ENCODE results near the gene TNS3. TPM values are rescaled to one million over a fixed set of nuclear protein-coding genes. Genes with fewer than 3 reads are reported as not detected.

The TNS3 gene
- total RNA-seq, 1 experiment from 2014 or later = 9.5 TPM

DNA sequence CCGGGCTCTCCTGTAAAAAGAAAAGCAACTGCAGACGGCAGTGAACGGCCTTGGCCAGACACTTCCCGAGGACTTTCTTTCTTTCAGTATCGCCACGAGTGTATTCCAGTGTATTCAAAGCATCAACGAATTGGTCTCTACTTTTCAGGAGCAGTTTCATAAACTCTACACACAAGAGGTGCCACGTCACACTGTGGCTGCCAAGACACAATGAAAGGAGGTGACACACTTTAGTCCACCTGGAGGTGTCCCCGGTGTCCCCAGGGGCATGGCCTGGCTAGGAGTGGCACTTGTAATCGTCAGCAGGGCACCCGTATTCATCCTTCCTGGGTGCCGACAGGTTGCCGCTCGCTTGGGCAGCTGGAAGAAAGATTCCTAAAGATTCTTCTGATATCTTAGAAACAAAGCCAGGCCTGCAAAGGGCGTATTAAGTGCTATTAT, 5.0 kb downstream of the TNS3 start:
- Mint-ChIP-seq H3K27me3 (ENCODE audit: low read depth) (peaks cover 18% of the 10 kb centered on the region), H3K9me3 (no peaks in the 10 kb centered on the region), H3K27ac (peak overlapping the region in 1 of 3 experiments; percentile 87; a peak in 2 of 7 replicates), H3K36me3 (ENCODE audit: insufficient read depth in 1 of 3, low read depth in 3 of 3) (peaks cover 0 to 12% (median 0%) of the 10 kb centered on the region in 3 experiments; a peak in 3 of 7 replicates), H3K4me1 (peaks cover 67 to 70% of the 10 kb centered on the region in 2 experiments), H3K4me3 (no peak overlapping the region)
- no peak overlapping the region for H2BK120ac ChIP-seq (ENCODE audit: low read depth, low read length, poor library complexity, severe bottlenecking)
- no peak overlapping the region for H3K27ac ChIP-seq (ENCODE audit: insufficient read length, low read depth, low read length)
- no peaks in the 10 kb centered on the region for H3K79me2 ChIP-seq (ENCODE audit: insufficient read depth, low read length)
- H3K4me1 ChIP-seq (ENCODE audit: insufficient read depth, low read length) = peaks cover 4% of the 10 kb centered on the region; the same call in 1 of the 2 replicates
- H3K79me1 ChIP-seq (ENCODE audit: insufficient read depth, low read depth, low read length, poor library complexity, severe bottlenecking) = no peaks in the 10 kb centered on the region
- H3T11ph ChIP-seq (ENCODE audit: low read length) = no peak overlapping the region
- no peak overlapping the region for H2BK20ac ChIP-seq (ENCODE audit: low read depth, low read length, poor library complexity, severe bottlenecking)
- no peak overlapping the region for H3K9ac ChIP-seq (ENCODE audit: extremely low read depth, insufficient read length, low read length)
- H4K20me1 ChIP-seq (ENCODE audit: control insufficient read depth, insufficient read depth, insufficient read length) = no peaks in the 10 kb centered on the region
- no peak overlapping the region for H2BK15ac ChIP-seq (ENCODE audit: low read depth, low read length)
- peaks cover 8% of the 10 kb centered on the region for H3K23me2 ChIP-seq (ENCODE audit: insufficient read length, low read depth, low read length, poor library complexity, severe bottlenecking)
- H3K27me3 ChIP-seq (ENCODE audit: insufficient read depth, low read length) = no peaks in the 10 kb centered on the region
- H3K9me3 ChIP-seq (ENCODE audit: control insufficient read depth, low read depth, low read length) = no peaks in the 10 kb centered on the region
- no peak overlapping the region for H3K23ac ChIP-seq (ENCODE audit: insufficient read length, low read depth, low read length)
- no peak overlapping the region for H2BK12ac ChIP-seq (ENCODE audit: insufficient read length, low read depth, low read length)
- H2AFZ ChIP-seq (ENCODE audit: low read length) = no peak overlapping the region
- no peak overlapping the region for H3K18ac ChIP-seq (ENCODE audit: insufficient read length, low read depth, low read length)
- H4K8ac ChIP-seq (replicated peaks; ENCODE audit: insufficient read length, low read depth, low read length) = no peak overlapping the region
- TF ChIP-seq, protein P1, sequence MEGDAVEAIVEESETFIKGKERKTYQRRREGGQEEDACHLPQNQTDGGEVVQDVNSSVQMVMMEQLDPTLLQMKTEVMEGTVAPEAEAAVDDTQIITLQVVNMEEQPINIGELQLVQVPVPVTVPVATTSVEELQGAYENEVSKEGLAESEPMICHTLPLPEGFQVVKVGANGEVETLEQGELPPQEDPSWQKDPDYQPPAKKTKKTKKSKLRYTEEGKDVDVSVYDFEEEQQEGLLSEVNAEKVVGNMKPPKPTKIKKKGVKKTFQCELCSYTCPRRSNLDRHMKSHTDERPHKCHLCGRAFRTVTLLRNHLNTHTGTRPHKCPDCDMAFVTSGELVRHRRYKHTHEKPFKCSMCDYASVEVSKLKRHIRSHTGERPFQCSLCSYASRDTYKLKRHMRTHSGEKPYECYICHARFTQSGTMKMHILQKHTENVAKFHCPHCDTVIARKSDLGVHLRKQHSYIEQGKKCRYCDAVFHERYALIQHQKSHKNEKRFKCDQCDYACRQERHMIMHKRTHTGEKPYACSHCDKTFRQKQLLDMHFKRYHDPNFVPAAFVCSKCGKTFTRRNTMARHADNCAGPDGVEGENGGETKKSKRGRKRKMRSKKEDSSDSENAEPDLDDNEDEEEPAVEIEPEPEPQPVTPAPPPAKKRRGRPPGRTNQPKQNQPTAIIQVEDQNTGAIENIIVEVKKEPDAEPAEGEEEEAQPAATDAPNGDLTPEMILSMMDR (conservative IDR thresholded peaks at IDR 0.05) = no peak
- no peak overlapping the region for H4K5ac ChIP-seq (ENCODE audit: insufficient read length, low read depth, low read length)
- no peak overlapping the region for H2AK5ac ChIP-seq (ENCODE audit: insufficient read length, low read length)
- no peak overlapping the region for H3K14ac ChIP-seq (ENCODE audit: insufficient read depth, low read length)
- no peak overlapping the region for H3K4ac ChIP-seq (ENCODE audit: low read depth, low read length)
- no peak overlapping the region for H2BK5ac ChIP-seq (ENCODE audit: insufficient read length, low read length)
- no peak for DNase-seq
- no peak overlapping the region for H4K91ac ChIP-seq (ENCODE audit: insufficient read length, low read depth, low read length)
- H3K56ac ChIP-seq (ENCODE audit: insufficient read length, low read depth, low read length) = no peak overlapping the region
- no peak overlapping the region for H3K4me2 ChIP-seq (ENCODE audit: insufficient read depth, insufficient read length, low read length)
- WGBS (ENCODE audit: extremely low coverage, insufficient read length, low lambda C conversion rate) = no CpG with 5 or more reads among the region's 15 CpGs
